DMS 273 (cell line): ENCODE measurements around the gene ARSI.

ENCODE experiments used
- DNase-seq: peaks from one replicate; lab custom pipeline; 2025; ENCODE audit not compliant: unreplicated experiment; lab: John Stamatoyannopoulos, UW

ARSI gene

GRCh38 chr5:150302301-150303069, at the start of gene ARSI:
ARSI (minus strand) TSS chr5:150302905; CDS start chr5:150302373, 532 bp downstream.
- DNase-seq, result peak; percentile 90

GRCh38 chr5:150350524-150351344, 48.0 kb upstream of the ARSI start:
- DNase-seq, result peak; percentile 78

GRCh38 chr5:150349681-150350275, 47.1 kb upstream of the ARSI start:
- DNase-seq, result no peak

GRCh38 chr5:150347451-150347850, 44.7 kb upstream of the ARSI start:
- DNase-seq, result no peak

GRCh38 chr5:150347003-150347402, 44.3 kb upstream of the ARSI start:
- no peak for DNase-seq

GRCh38 chr5:150346592-150346991, 43.9 kb upstream of the ARSI start:
- no peak for DNase-seq

- peak; percentile 31 for DNase-seq
Measured at GRCh38 chr5:150345716-150346115, 43.0 kb upstream of the ARSI start.

- no peak for DNase-seq
Measured at GRCh38 chr5:150343994-150344631, 41.4 kb upstream of the ARSI start.

- no peak for DNase-seq
Measured at GRCh38 chr5:150342583-150342982, 39.9 kb upstream of the ARSI start.

GRCh38 chr5:150341989-150342388, 39.3 kb upstream of the ARSI start:
- DNase-seq, result no peak

- no peak for DNase-seq
Measured at GRCh38 chr5:150341331-150341730, 38.6 kb upstream of the ARSI start.

GRCh38 chr5:150340614-150341255, 38.0 kb upstream of the ARSI start:
- DNase-seq, result no peak

- DNase-seq, result no peak
Measured at GRCh38 chr5:150339841-150340240, 37.1 kb upstream of the ARSI start.

- peak; percentile 75 for DNase-seq
Measured at GRCh38 chr5:150339165-150339564, 36.5 kb upstream of the ARSI start.

GRCh38 chr5:150338546-150338945, 35.8 kb upstream of the ARSI start:
- no peak for DNase-seq

GRCh38 chr5:150335778-150336177, 33.1 kb upstream of the ARSI start:
- DNase-seq, result no peak

- DNase-seq, result no peak
Measured at GRCh38 chr5:150333400-150333799, 30.7 kb upstream of the ARSI start.

- DNase-seq, result no peak
Measured at GRCh38 chr5:150329881-150330876, 27.5 kb upstream of the ARSI start.

- no peak for DNase-seq
Measured at GRCh38 chr5:150329038-150329437, 26.3 kb upstream of the ARSI start.

- no peak for DNase-seq
Measured at GRCh38 chr5:150328515-150328914, 25.8 kb upstream of the ARSI start.
